GM12878 (cell line): ENCODE data around the gene SNN. TPM values are rescaled to one million over a fixed set of nuclear protein-coding genes. Genes with fewer than 3 reads are reported as not detected.

Experiments
- ATF7 ChIP-seq: fragments of 450-650 bp; IDR thresholded peaks from 2 replicates; pipeline ENCODE4 v1.6.1; 2016; ENCODE audit warnings: low read depth, mild to moderate bottlenecking
- BRCA1 ChIP-seq: IDR thresholded peaks from 2 replicates; pipeline ENCODE4 v1.6.1; 2011; ENCODE audit warnings: low read depth, low read length, improper control_type of control experiment
- CREM ChIP-seq: IDR thresholded peaks from 2 replicates; pipeline ENCODE4 v1.6.1; 2014; ENCODE audit warnings: antibody characterized with exemption, low read depth
- DPF2 ChIP-seq: fragments of 450-650 bp; IDR thresholded peaks from 2 replicates; pipeline ENCODE4 v1.6.1; 2017; ENCODE audit warnings: mild to moderate bottlenecking
- EED ChIP-seq: sonication (generic); IDR thresholded peaks from 2 replicates; pipeline ENCODE4 v1.6.1; 2016; ENCODE audit warnings: antibody characterized with exemption, low read depth
- HDAC6 ChIP-seq: fragments of 200-600 bp; sonication (generic); IDR thresholded peaks from one replicate; pipeline ENCODE4 v1.8.0; 2017; ENCODE audit warnings: antibody characterized with exemption; ENCODE audit not compliant: unreplicated experiment
- IKZF2 ChIP-seq, 2 experiments: fragments of 450-650 bp; IDR thresholded peaks; 2 replicates each; pipeline ENCODE4 v1.6.1; 2017; ENCODE audit warnings: mild to moderate bottlenecking in 2 of 2, moderate library complexity in 2 of 2
- IRF4 ChIP-seq: IDR thresholded peaks from 2 replicates; pipeline ENCODE4 v1.6.1; 2011; ENCODE audit warnings: low read depth, low read length
- LARP7 ChIP-seq: fragments of 450-650 bp; IDR thresholded peaks from 2 replicates; pipeline ENCODE4 v1.6.1; 2017; ENCODE audit warnings: mild to moderate bottlenecking
- MTA2 ChIP-seq: fragments of 450-650 bp; IDR thresholded peaks from 2 replicates; pipeline ENCODE4 v1.6.1; 2016; ENCODE audit warnings: low read depth, mild to moderate bottlenecking, moderate library complexity
- NFIC ChIP-seq: IDR thresholded peaks from 2 replicates; pipeline ENCODE4 v1.6.1; 2012; ENCODE audit warnings: low read depth, mild to moderate bottlenecking, inconsistent platforms, low read length, moderate library complexity
- NFYA ChIP-seq: IDR thresholded peaks from 2 replicates; pipeline ENCODE4 v1.6.1; 2011; ENCODE audit warnings: low read depth, mild to moderate bottlenecking, low read length, improper control_type of control experiment, borderline replicate concordance
- NR2C1 ChIP-seq: fragments of 450-650 bp; IDR thresholded peaks from 2 replicates; pipeline ENCODE4 v1.6.1; 2017; ENCODE audit warnings: antibody characterized with exemption, mild to moderate bottlenecking, moderate library complexity
- NR2F1 ChIP-seq: fragments of 450-650 bp; conservative IDR thresholded peaks from 2 replicates; pipeline ENCODE4 v1.6.1; 2017; ENCODE audit warnings: mild to moderate bottlenecking
- RAD21 ChIP-seq: IDR thresholded peaks from 2 replicates; pipeline ENCODE4 v1.6.1; 2011; ENCODE audit warnings: mild to moderate bottlenecking, low read depth, low read length, moderate library complexity; ENCODE audit not compliant: insufficient read depth
- RCOR1 ChIP-seq: conservative IDR thresholded peaks from 2 replicates; pipeline ENCODE4 v1.6.1; 2012; ENCODE audit warnings: low read depth, low read length, improper control_type of control experiment
- SIX5 ChIP-seq: IDR thresholded peaks from 2 replicates; pipeline ENCODE4 v1.6.1; 2011; ENCODE audit warnings: mild to moderate bottlenecking, low read depth, low read length, moderate library complexity; ENCODE audit not compliant: severe bottlenecking
- SMC3 ChIP-seq: IDR thresholded peaks from 2 replicates; pipeline ENCODE4 v1.6.1; 2011; ENCODE audit warnings: low read length, improper control_type of control experiment, borderline replicate concordance
- SPI1 ChIP-seq: IDR thresholded peaks from 2 replicates; pipeline ENCODE4 v1.6.1; 2011; ENCODE audit warnings: low read depth, mild to moderate bottlenecking, low read length, moderate library complexity, borderline replicate concordance; ENCODE audit not compliant: insufficient read depth
- TCF12 ChIP-seq: IDR thresholded peaks from 2 replicates; pipeline ENCODE4 v1.6.1; 2011; ENCODE audit warnings: low read depth, mild to moderate bottlenecking, low read length
- ZNF384 ChIP-seq: IDR thresholded peaks from 2 replicates; pipeline ENCODE4 v1.6.1; 2012; ENCODE audit warnings: low read depth, mild to moderate bottlenecking, low read length, improper control_type of control experiment, borderline replicate concordance
- polyA plus RNA-seq, 11 experiments: library from polyadenylated mRNA; depleted of rRNA in 4 of 11; unstranded in 6 of 11; stranded (reverse) in 5 of 11; fragments of >200 nt; fragmentation: Nextera tagmentation in 4 of 11; fragmentation: Illumina TruSeq in 1 of 11; extraction: Ambion mirVana in 4 of 11; extraction: Trizol in 1 of 11; gene quantifications; 1 replicate in 1 of 11; 2 replicates in 10 of 11; pipeline versions ENCODE4 v1.2.1 to v1.2.3, GENCODE V29; 2011 to 2016; ENCODE audit warnings: inconsistent platforms in 2 of 11, missing spikeins in 2 of 11, low read depth in 1 of 11
- total RNA-seq, 4 experiments: library from RNA; depleted of rRNA in 3 of 4; stranded (reverse); fragments of >200 nt in 3 of 4; fragmentation: Illumina TruSeq in 1 of 4; extraction: Trizol in 1 of 4; gene quantifications; 2 replicates each; pipeline versions ENCODE4 v1.2.1 to v1.2.3, GENCODE V29; 2013 to 2021
- TF ChIP-seq, protein P1 (sequence below): IDR thresholded peaks from 2 replicates; pipeline ENCODE4 v1.6.1; 2012; ENCODE audit warnings: improper control_type of control experiment, low read depth, low read length; ENCODE audit not compliant: insufficient replicate concordance
- TF ChIP-seq, protein P2 (sequence below): IDR thresholded peaks from 2 replicates; pipeline ENCODE4 v1.6.1; 2012; ENCODE audit warnings: low read length, inconsistent platforms
- TF ChIP-seq, protein P3 (sequence below): IDR thresholded peaks from 2 replicates; pipeline ENCODE4 v1.6.1; 2011; ENCODE audit warnings: borderline replicate concordance, low read depth, mild to moderate bottlenecking, moderate library complexity, low read length; ENCODE audit not compliant: insufficient read depth, poor library complexity, severe bottlenecking

The SNN gene
- total and polyA plus RNA-seq, 10 of the 15 experiments (the other 5 are each of a cell fraction or from before 2014, with no cell fraction given) = 2.2 to 43.4 (median 27.8) TPM

DNA sequence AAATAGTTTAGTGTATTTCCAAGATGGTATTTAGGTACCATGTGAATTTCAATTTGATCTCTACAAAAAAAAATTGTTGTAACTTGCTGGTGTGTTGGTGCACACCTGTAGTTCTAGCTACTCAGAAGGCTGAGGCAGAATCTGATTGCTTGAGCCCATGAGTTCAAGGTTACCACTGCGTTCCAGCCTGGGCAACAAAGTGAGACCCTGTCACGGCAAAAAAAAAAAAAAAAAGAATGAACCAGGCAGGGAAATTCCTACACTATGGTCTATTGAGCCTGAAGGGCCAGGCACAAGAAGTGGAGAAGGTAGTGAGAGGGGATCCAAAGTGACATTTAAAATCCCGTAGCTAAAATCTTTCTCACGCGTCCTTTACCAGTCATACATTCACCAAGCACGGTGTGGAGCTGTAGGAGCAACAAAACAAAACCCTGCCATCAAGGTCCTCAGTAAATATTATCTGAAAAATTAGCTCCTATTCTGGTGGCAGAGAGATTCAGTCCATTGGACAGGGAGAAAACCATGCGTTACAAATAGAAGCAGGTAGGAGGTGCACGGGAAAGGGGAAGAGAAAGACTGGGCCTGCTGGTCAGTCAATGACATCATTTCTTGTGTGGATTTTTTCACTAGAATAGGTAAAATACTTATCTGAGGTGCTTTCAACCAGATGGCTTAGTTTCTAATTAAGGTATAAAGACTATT lies 47.1 kb downstream of the SNN start (continued):
- TF ChIP-seq, protein P1, sequence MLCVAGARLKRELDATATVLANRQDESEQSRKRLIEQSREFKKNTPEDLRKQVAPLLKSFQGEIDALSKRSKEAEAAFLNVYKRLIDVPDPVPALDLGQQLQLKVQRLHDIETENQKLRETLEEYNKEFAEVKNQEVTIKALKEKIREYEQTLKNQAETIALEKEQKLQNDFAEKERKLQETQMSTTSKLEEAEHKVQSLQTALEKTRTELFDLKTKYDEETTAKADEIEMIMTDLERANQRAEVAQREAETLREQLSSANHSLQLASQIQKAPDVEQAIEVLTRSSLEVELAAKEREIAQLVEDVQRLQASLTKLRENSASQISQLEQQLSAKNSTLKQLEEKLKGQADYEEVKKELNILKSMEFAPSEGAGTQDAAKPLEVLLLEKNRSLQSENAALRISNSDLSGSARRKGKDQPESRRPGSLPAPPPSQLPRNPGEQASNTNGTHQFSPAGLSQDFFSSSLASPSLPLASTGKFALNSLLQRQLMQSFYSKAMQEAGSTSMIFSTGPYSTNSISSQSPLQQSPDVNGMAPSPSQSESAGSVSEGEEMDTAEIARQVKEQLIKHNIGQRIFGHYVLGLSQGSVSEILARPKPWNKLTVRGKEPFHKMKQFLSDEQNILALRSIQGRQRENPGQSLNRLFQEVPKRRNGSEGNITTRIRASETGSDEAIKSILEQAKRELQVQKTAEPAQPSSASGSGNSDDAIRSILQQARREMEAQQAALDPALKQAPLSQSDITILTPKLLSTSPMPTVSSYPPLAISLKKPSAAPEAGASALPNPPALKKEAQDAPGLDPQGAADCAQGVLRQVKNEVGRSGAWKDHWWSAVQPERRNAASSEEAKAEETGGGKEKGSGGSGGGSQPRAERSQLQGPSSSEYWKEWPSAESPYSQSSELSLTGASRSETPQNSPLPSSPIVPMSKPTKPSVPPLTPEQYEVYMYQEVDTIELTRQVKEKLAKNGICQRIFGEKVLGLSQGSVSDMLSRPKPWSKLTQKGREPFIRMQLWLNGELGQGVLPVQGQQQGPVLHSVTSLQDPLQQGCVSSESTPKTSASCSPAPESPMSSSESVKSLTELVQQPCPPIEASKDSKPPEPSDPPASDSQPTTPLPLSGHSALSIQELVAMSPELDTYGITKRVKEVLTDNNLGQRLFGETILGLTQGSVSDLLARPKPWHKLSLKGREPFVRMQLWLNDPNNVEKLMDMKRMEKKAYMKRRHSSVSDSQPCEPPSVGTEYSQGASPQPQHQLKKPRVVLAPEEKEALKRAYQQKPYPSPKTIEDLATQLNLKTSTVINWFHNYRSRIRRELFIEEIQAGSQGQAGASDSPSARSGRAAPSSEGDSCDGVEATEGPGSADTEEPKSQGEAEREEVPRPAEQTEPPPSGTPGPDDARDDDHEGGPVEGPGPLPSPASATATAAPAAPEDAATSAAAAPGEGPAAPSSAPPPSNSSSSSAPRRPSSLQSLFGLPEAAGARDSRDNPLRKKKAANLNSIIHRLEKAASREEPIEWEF = no peak
- TF ChIP-seq RAD21 = peak; percentile 36
- TF ChIP-seq NFYA = no peak
- peak; percentile 72; the same call in 1 of the 2 replicates for TF ChIP-seq SPI1
- no peak for TF ChIP-seq ZNF384
- peak; percentile 26; the same call in 1 of the 2 replicates for TF ChIP-seq CREM
- TF ChIP-seq TCF12 = no peak
- no peak for TF ChIP-seq LARP7
- peak; percentile 15; the same call in 1 of the 2 replicates for TF ChIP-seq SMC3
- 0 out of 4 replicates have a peak, but pooled peaks have one; percentile 13 to 33 for TF ChIP-seq IKZF2 (IDR thresholded peaks at IDR 0.05)
- no peak for TF ChIP-seq NR2F1
- no peak for TF ChIP-seq DPF2
- peak; percentile 97 for TF ChIP-seq ATF7
- peak; percentile 75 for TF ChIP-seq EED
- no peak for TF ChIP-seq RCOR1
- peak; percentile 71; the same call in 1 of the 2 replicates for TF ChIP-seq NFIC
- no peak for TF ChIP-seq NR2C1
- TF ChIP-seq BRCA1 = no peak
- no peak for TF ChIP-seq SIX5
- no peak for TF ChIP-seq IRF4
- no peak for TF ChIP-seq HDAC6
- TF ChIP-seq, protein P2, sequence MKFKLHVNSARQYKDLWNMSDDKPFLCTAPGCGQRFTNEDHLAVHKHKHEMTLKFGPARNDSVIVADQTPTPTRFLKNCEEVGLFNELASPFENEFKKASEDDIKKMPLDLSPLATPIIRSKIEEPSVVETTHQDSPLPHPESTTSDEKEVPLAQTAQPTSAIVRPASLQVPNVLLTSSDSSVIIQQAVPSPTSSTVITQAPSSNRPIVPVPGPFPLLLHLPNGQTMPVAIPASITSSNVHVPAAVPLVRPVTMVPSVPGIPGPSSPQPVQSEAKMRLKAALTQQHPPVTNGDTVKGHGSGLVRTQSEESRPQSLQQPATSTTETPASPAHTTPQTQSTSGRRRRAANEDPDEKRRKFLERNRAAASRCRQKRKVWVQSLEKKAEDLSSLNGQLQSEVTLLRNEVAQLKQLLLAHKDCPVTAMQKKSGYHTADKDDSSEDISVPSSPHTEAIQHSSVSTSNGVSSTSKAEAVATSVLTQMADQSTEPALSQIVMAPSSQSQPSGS = peak; percentile 56; the same call in 1 of the 2 replicates
- TF ChIP-seq, protein P3, sequence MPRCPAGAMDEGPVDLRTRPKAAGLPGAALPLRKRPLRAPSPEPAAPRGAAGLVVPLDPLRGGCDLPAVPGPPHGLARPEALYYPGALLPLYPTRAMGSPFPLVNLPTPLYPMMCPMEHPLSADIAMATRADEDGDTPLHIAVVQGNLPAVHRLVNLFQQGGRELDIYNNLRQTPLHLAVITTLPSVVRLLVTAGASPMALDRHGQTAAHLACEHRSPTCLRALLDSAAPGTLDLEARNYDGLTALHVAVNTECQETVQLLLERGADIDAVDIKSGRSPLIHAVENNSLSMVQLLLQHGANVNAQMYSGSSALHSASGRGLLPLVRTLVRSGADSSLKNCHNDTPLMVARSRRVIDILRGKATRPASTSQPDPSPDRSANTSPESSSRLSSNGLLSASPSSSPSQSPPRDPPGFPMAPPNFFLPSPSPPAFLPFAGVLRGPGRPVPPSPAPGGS = no peak
- TF ChIP-seq MTA2 = peak; percentile 34; the same call in 1 of the 2 replicates
- TF ChIP-seq, all 136 proteins: peak for 12
